WTC11 (cell line): ENCODE results near the gene SATB1.

Experiments used
- TF ChIP-seq, protein P1 (sequence below): fragments of 200-600 bp; IDR thresholded peaks from 2 replicates; pipeline ENCODE4 v1.8.0; 2022; ENCODE audit warnings: antibody characterized with exemption
- TF ChIP-seq, protein P2 (sequence below): sonication (generic); formaldehyde crosslinking; IDR thresholded peaks from 2 replicates; pipeline ENCODE4 v1.8.0; 2022; ENCODE audit warnings: mild to moderate bottlenecking, missing genetic modification reagents

- TF ChIP-seq, protein P1, sequence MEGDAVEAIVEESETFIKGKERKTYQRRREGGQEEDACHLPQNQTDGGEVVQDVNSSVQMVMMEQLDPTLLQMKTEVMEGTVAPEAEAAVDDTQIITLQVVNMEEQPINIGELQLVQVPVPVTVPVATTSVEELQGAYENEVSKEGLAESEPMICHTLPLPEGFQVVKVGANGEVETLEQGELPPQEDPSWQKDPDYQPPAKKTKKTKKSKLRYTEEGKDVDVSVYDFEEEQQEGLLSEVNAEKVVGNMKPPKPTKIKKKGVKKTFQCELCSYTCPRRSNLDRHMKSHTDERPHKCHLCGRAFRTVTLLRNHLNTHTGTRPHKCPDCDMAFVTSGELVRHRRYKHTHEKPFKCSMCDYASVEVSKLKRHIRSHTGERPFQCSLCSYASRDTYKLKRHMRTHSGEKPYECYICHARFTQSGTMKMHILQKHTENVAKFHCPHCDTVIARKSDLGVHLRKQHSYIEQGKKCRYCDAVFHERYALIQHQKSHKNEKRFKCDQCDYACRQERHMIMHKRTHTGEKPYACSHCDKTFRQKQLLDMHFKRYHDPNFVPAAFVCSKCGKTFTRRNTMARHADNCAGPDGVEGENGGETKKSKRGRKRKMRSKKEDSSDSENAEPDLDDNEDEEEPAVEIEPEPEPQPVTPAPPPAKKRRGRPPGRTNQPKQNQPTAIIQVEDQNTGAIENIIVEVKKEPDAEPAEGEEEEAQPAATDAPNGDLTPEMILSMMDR = no peak
- TF ChIP-seq, protein P2, sequence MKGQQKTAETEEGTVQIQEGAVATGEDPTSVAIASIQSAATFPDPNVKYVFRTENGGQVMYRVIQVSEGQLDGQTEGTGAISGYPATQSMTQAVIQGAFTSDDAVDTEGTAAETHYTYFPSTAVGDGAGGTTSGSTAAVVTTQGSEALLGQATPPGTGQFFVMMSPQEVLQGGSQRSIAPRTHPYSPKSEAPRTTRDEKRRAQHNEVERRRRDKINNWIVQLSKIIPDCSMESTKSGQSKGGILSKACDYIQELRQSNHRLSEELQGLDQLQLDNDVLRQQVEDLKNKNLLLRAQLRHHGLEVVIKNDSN (CRISPR knock-in tag) = no peak
Observed at GRCh38 chr3:18402239-18402799, 22.8 kb downstream of the SATB1 start.
